Calu3 (cell line): ENCODE measurements around the gene NCDN. TPM values are rescaled to one million over a fixed set of nuclear protein-coding genes. Genes with fewer than 3 reads are reported as not detected.

Experiments
- BruUV-seq: library from RNA; stranded (reverse); fragments of 400-500 nt; replicated peaks from 2 replicates; lab custom pipeline; 2021; lab: Mats Ljungman, UMichigan
- CTCF ChIA-PET: fragments of 300-600 bp; sonication (Branson Sonifier 250); formaldehyde crosslinking; loops from one replicate; lab custom pipeline; 2022; ENCODE audit warnings: antibody characterized with exemption; lab: Charles Lee
- DNase-seq: peaks from one replicate; pipeline ENCODE4 v3.0.0; 2022
- H3K27ac Mint-ChIP-seq: one replicate; pipeline ENCODE4 v1.8.0; 2022; ENCODE audit warnings: mixed read lengths; ENCODE audit not compliant: unreplicated experiment
- H3K27me3 Mint-ChIP-seq: one replicate; pipeline ENCODE4 v1.8.0; 2022; ENCODE audit warnings: mixed read lengths; ENCODE audit not compliant: unreplicated experiment
- H3K36me3 Mint-ChIP-seq: one replicate; pipeline ENCODE4 v1.8.0; 2022; ENCODE audit warnings: mild to moderate bottlenecking, moderate library complexity, mixed read lengths; ENCODE audit not compliant: insufficient read depth, unreplicated experiment
- H3K4me1 Mint-ChIP-seq: one replicate; pipeline ENCODE4 v1.8.0; 2022; ENCODE audit warnings: mild to moderate bottlenecking, low read depth, mixed read lengths; ENCODE audit not compliant: unreplicated experiment
- H3K4me3 Mint-ChIP-seq: one replicate; pipeline ENCODE4 v1.8.0; 2022; ENCODE audit warnings: mild to moderate bottlenecking, low read depth, moderate library complexity, mixed read lengths; ENCODE audit not compliant: unreplicated experiment
- H3K9me3 Mint-ChIP-seq: one replicate; pipeline ENCODE4 v1.8.0; 2022; ENCODE audit warnings: low read depth, mixed read lengths; ENCODE audit not compliant: unreplicated experiment
- intact Hi-C: fragments of 100-400 bp; cut with micrococcal nuclease; formaldehyde crosslinking; loops from one replicate; pipeline ENCODE4 v1.10.0; 2022; ENCODE audit not compliant: unreplicated experiment
- total RNA-seq: library from RNA; stranded (reverse); gene quantifications from 2 replicates; pipeline ENCODE4 v1.2.3, GENCODE V29; 2022
- TF ChIP-seq, protein P1 (sequence below): fragments of 200-600 bp; IDR thresholded peaks from one replicate; pipeline ENCODE4 v1.8.0; 2022; ENCODE audit warnings: antibody characterized with exemption; ENCODE audit not compliant: unreplicated experiment

Gene NCDN
- total RNA-seq, 1 experiment from 2014 or later: 36.0 TPM

- Mint-ChIP-seq H3K9me3 (no peaks in the 10 kb centered on the region), H3K4me3 (no peak overlapping the region), H3K4me1 (no peaks in the 10 kb centered on the region), H3K27me3 (no peaks in the 10 kb centered on the region), H3K27ac (no peak overlapping the region), H3K36me3 (peaks cover 4% of the 10 kb centered on the region)
- TF ChIP-seq, protein P1, sequence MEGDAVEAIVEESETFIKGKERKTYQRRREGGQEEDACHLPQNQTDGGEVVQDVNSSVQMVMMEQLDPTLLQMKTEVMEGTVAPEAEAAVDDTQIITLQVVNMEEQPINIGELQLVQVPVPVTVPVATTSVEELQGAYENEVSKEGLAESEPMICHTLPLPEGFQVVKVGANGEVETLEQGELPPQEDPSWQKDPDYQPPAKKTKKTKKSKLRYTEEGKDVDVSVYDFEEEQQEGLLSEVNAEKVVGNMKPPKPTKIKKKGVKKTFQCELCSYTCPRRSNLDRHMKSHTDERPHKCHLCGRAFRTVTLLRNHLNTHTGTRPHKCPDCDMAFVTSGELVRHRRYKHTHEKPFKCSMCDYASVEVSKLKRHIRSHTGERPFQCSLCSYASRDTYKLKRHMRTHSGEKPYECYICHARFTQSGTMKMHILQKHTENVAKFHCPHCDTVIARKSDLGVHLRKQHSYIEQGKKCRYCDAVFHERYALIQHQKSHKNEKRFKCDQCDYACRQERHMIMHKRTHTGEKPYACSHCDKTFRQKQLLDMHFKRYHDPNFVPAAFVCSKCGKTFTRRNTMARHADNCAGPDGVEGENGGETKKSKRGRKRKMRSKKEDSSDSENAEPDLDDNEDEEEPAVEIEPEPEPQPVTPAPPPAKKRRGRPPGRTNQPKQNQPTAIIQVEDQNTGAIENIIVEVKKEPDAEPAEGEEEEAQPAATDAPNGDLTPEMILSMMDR: no peak
- no TSS peak for BruUV-seq
- CTCF ChIA-PET: interaction anchor here (0.7 kb wide), 1 partner anchor 117 kb away, joined by 3 read pairs; no protein-coding TSS in a partner anchor
- intact Hi-C loops: no loop called here
- no peak for DNase-seq
These were observed 29.2 kb downstream of the NCDN start for GRCh38 chr1:35586808-35587207.

GRCh38 chr1:35587736-35588135 is 30.1 kb downstream of the NCDN start:
- intact Hi-C loops: no loop called here
- no peak overlapping the region for H3K4me3 Mint-ChIP-seq
- no peak for DNase-seq
- no peaks in the 10 kb centered on the region for H3K27me3 Mint-ChIP-seq
- H3K36me3 Mint-ChIP-seq: peaks cover 4% of the 10 kb centered on the region
- CTCF ChIA-PET: interaction anchor here (0.7 kb wide), 1 partner anchor 116 kb away, joined by 3 read pairs; no protein-coding TSS in a partner anchor
- TF ChIP-seq, protein P1: no peak
- no peaks in the 10 kb centered on the region for H3K9me3 Mint-ChIP-seq
- no peaks in the 10 kb centered on the region for H3K4me1 Mint-ChIP-seq
- BruUV-seq: no TSS peak
- H3K27ac Mint-ChIP-seq: no peak overlapping the region

DNA sequence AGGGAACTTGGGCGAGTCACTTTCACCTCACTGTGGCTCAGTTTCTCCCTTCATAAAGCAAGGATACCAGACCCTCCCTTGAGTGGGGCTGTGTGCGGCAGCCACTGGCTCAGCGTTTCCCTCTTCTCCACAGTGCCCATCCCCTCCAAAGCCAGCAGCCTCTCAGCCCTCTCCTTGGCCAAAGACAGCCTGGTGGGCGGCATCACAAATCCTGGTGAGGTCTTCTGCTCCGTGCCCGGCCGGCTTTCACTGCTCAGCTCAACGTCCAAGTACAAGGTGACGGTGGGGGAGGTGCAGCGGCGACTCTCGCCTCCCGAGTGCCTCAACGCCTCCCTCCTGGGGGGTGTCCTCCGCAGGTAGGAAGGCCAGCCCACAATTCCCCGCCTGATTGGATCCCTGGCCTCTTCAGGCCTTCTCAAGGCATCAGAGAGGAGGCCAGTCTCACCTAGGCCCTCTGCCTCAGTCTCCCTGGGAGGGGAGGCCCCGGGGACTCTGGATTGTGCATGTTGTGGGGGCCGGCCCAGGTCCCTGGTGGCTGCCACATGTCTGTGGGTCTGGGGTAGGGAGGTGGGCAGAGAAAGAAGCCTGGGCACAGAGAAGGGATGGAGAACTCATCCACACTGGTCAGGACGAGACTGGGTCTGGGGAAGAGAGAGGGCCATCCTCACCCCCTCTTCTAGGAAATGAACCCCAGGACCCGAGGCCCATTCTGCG is 30.8 kb downstream of the NCDN start:
- Mint-ChIP-seq H3K9me3 (no peaks in the 10 kb centered on the region), H3K27ac (no peak overlapping the region), H3K27me3 (no peaks in the 10 kb centered on the region), H3K36me3 (peaks cover 4% of the 10 kb centered on the region), H3K4me1 (no peaks in the 10 kb centered on the region), H3K4me3 (no peak overlapping the region)
- CTCF ChIA-PET: no interaction called here
- intact Hi-C loops: no loop called here
- BruUV-seq: no TSS peak
- no peak for DNase-seq
- TF ChIP-seq, protein P1: no peak

- no peaks in the 10 kb centered on the region for H3K27me3 Mint-ChIP-seq
- no TSS peak for BruUV-seq
- H3K4me3 Mint-ChIP-seq: no peak overlapping the region
- TF ChIP-seq, protein P1: no peak
- no peaks in the 10 kb centered on the region for H3K9me3 Mint-ChIP-seq
- H3K27ac Mint-ChIP-seq: no peak overlapping the region
- no peaks in the 10 kb centered on the region for H3K4me1 Mint-ChIP-seq
- H3K36me3 Mint-ChIP-seq: peaks cover 4% of the 10 kb centered on the region
- CTCF ChIA-PET: no interaction called here
- DNase-seq: no peak
- intact Hi-C loops: no loop called here
These were observed 32.2 kb downstream of the NCDN start for GRCh38 chr1:35589516-35590427.
